ENCODE results near the gene NODAL. TPM values are rescaled to one million over a fixed set of nuclear protein-coding genes. Genes with fewer than 3 reads are reported as not detected.

NODAL gene
- total RNA-seq, 4 donors from 2014 or later: not detected

- Histone ChIP-seq H3K4me1 (peaks cover 0 to 75% (median 24%) of the 10 kb centered on the region in 4 donors), H3K27me3 (no peaks in the 10 kb centered on the region), H3K4me3 (no peak overlapping the region), H3K9me3 (no peaks in the 10 kb centered on the region), H3K27ac (no peak overlapping the region), H3K36me3 (no peaks in the 10 kb centered on the region)
- no peak for TF ChIP-seq POLR2A (IDR thresholded peaks at IDR 0.05)
- TF ChIP-seq EP300 (IDR thresholded peaks at IDR 0.05): no peak
- no peak for TF ChIP-seq CTCF (IDR thresholded peaks at IDR 0.05)
- DNase-seq (ENCODE audit: low spot score in 2 of 2): no peak
- 45 to 48% methylated on average over 1 of the region's 1 CpG for WGBS, 2 donors
These were observed 30.9 kb downstream of the NODAL start for GRCh38 chr10:70410608-70411007.

DNA sequence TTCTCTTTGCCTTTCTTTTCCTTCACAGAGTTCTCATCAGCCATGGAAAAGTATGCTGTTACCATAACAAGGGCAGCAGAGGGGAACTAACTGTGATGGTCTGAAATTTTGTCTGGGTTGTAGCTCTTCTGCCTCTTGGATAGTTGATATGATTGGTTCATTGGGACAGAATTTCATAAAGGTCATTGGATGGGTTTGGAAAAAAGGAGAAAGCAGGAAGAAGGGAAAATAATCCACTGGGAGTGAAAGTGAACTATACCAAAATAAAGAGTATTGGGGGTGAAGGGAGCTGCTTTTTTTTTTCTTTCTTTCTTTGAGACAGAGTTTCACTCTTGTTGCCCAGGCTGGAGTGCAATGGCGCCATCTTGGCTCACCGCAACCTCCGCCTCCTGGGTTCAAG, 31.7 kb downstream of the NODAL start:
- H3K4me3 ChIP-seq: no peak overlapping the region
- no peak overlapping the region for H3K27ac ChIP-seq
- peaks cover 0 to 73% (median 28%) of the 10 kb centered on the region in 4 donors for H3K4me1 ChIP-seq
- no peaks in the 10 kb centered on the region for H3K36me3 ChIP-seq
- TF ChIP-seq EP300 (IDR thresholded peaks at IDR 0.05) (no peak), POLR2A (IDR thresholded peaks at IDR 0.05) (no peak), CTCF (IDR thresholded peaks at IDR 0.05) (no peak)
- no peaks in the 10 kb centered on the region for H3K9me3 ChIP-seq
- no peaks in the 10 kb centered on the region for H3K27me3 ChIP-seq
- WGBS, 2 donors: 92 to 97% methylated on average over 3 of the region's 3 CpGs
- DNase-seq (ENCODE audit: low spot score in 2 of 2): no peak

DNA sequence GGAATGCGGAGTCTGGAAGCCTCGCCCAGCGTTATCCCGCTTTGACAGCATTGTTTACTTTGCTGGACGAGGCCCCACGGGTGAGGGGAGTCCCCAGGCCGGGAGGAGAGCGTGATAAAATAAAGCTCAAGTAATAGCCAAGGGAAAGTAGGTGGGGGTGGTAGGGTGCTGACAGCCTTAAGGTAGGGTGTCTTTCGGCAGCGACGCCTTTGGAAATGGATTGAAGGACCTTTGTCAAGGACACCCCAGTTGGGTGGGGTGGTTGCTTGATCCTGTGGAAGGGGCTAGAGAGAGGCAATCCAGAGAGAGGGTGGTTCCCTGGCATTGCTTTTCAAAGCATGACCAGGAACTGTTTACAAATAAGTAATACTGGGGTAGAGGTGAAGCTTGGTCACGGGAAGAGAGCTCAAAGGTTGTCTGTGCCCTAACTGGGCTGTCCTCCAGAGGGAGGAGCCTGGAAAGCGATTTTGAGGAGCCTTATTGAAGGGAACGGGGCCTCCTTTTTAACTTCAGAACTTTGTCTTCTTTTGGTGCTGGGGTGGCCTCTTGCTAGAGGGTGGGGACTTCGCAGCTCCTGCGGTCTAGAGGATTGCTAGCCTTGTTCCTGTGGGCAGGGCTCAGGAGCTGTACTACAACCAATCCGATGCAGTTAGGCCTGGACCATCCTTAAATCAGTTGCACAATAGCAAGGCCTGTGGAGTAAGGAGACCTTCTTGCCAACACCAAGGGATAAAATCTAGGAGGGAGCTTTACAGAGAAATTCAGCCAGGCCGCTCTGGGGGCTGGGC, 36.2 kb downstream of the NODAL start:
- Histone ChIP-seq H3K27me3 (no peaks in the 10 kb centered on the region), H3K4me3 (peak overlapping the region; percentile 72 to 99 (median 90)), H3K27ac (peak overlapping the region; percentile 95 to 99 (median 96)), H3K36me3 (no peaks in the 10 kb centered on the region), H3K4me1 (peaks cover 0 to 49% (median 25%) of the 10 kb centered on the region in 4 donors), H3K9me3 (no peaks in the 10 kb centered on the region)
- TF ChIP-seq POLR2A (IDR thresholded peaks at IDR 0.05) (peak; percentile 60 to 72), CTCF (IDR thresholded peaks at IDR 0.05) (no peak), EP300 (IDR thresholded peaks at IDR 0.05) (peak; percentile 45 to 88)
- DNase-seq (ENCODE audit: low spot score in 2 of 2): peak; percentile 70 to 88
- WGBS, 2 donors: 0 to 2% methylated on average over 18 of the region's 18 CpGs

DNA sequence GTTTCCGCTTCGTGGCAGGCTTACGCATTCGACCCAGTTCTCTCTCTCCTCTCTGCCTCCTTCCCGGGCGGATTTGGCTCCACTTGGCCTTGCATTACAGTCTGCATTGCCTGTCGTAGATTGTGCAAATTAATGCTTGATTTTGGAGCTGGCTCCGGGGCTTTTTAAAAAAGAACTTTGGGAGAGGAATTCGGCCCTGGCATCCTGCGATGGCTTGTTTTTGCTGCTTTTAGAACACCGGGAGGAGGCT, 36.8 kb downstream of the NODAL start:
- whole genome bisulfite sequencing, 2 donors: 0 to 1% methylated on average over 10 to 11 of the region's 11 CpGs
- H3K36me3 ChIP-seq: no peaks in the 10 kb centered on the region

More for the DNA sequence above, 36.8 kb downstream of the NODAL start:
- no peaks in the 10 kb centered on the region for H3K9me3 ChIP-seq
- H3K4me1 ChIP-seq: peaks cover 0 to 44% (median 20%) of the 10 kb centered on the region in 4 donors
- peak overlapping the region; percentile 95 to 99 (median 96) for H3K27ac ChIP-seq
- TF ChIP-seq CTCF (IDR thresholded peaks at IDR 0.05) (no peak), EP300 (IDR thresholded peaks at IDR 0.05) (no peak), POLR2A (IDR thresholded peaks at IDR 0.05) (no peak)
- peak in 1 of 2 donors; percentile 33 for DNase-seq (ENCODE audit: low spot score in 2 of 2)
- H3K4me3 ChIP-seq: peak overlapping the region; percentile 72 to 99 (median 90)
- no peaks in the 10 kb centered on the region for H3K27me3 ChIP-seq

Measured in tibial nerve (tissue), 4 donors.